K562 (cell line): Measurements from ENCODE around the gene CMIP. TPM values are rescaled to one million over a fixed set of nuclear protein-coding genes. Genes with fewer than 3 reads are reported as not detected.

Experiments used
- ATF7 ChIP-seq: fragments of 450-650 bp; IDR thresholded peaks from 2 replicates; pipeline ENCODE4 v1.7.1; 2014; ENCODE audit warnings: mild to moderate bottlenecking, moderate library complexity
- DNMT1 ChIP-seq: fragments of 450-650 bp; IDR thresholded peaks from 2 replicates; pipeline ENCODE4 v1.6.1; 2016; ENCODE audit warnings: antibody characterized with exemption, mild to moderate bottlenecking
- FOXJ2 ChIP-seq: fragments of 200-800 bp; sonication (Bioruptor generic); IDR thresholded peaks from 2 replicates; pipeline ENCODE4 v1.6.1; 2016; ENCODE audit warnings: missing genetic modification characterization, missing compliant biosample characterization
- FOXK2 ChIP-seq, 2 experiments: fragments of 450-650 bp; IDR thresholded peaks in 1 of 2; conservative IDR thresholded peaks in 1 of 2; 2 replicates each; pipeline ENCODE4 v1.6.1; 2016; ENCODE audit warnings: low read depth in 2 of 2, mild to moderate bottlenecking in 1 of 2
- HCFC1 ChIP-seq: IDR thresholded peaks from 2 replicates; pipeline ENCODE4 v1.6.1; 2012; ENCODE audit warnings: low read depth, low read length, improper control_type of control experiment
- KDM4B ChIP-seq, 2 experiments: fragments of 450-650 bp in 1 of 2; sonication (generic) in 1 of 2; IDR thresholded peaks; 2 replicates each; pipeline ENCODE4 v1.6.1; 2016 to 2017; ENCODE audit warnings: borderline replicate concordance in 2 of 2, antibody characterized with exemption in 1 of 2, low read depth in 1 of 2, mild to moderate bottlenecking in 1 of 2
- LCOR ChIP-seq: sonication (generic); formaldehyde crosslinking; IDR thresholded peaks from 2 replicates; pipeline ENCODE4 v1.8.0; 2022; ENCODE audit warnings: mild to moderate bottlenecking, missing genetic modification reagents
- MAFF ChIP-seq: IDR thresholded peaks from 2 replicates; pipeline ENCODE4 v1.6.1; 2012; ENCODE audit warnings: low read length, improper control_type of control experiment
- MBD2 ChIP-seq: sonication (generic); IDR thresholded peaks from 2 replicates; pipeline ENCODE4 v1.6.1; 2016; ENCODE audit warnings: low read depth, borderline replicate concordance
- MIER1 ChIP-seq: fragments of 450-650 bp; IDR thresholded peaks from 2 replicates; pipeline ENCODE4 v1.6.1; 2016; ENCODE audit warnings: antibody characterized with exemption, mild to moderate bottlenecking, low read depth
- NCOR1 ChIP-seq: fragments of 450-650 bp; IDR thresholded peaks from 2 replicates; pipeline ENCODE4 v1.6.1; 2016; ENCODE audit warnings: mild to moderate bottlenecking, moderate library complexity
- NFRKB ChIP-seq: fragments of 450-650 bp; IDR thresholded peaks from 2 replicates; pipeline ENCODE4 v1.6.1; 2016; ENCODE audit warnings: low read depth
- NR2C1 ChIP-seq, 2 experiments: fragments of 450-650 bp; IDR thresholded peaks; 2 replicates each; pipeline ENCODE4 v1.6.1; 2017; ENCODE audit warnings: mild to moderate bottlenecking in 2 of 2, antibody characterized with exemption in 1 of 2, inconsistent platforms in 1 of 2, missing compliant biosample characterization in 1 of 2, missing genetic modification characterization in 1 of 2
- RAD21 ChIP-seq, 2 experiments: fragments of 250-450 bp in 1 of 2; fragments of 450-650 bp in 1 of 2; sonication (Bioruptor Pico) in 1 of 2; formaldehyde crosslinking in 1 of 2; IDR thresholded peaks in 1 of 2; conservative IDR thresholded peaks in 1 of 2; 2 replicates each; pipeline versions ENCODE4 v1.4.0 to v1.8.0; 2020 to 2022; ENCODE audit warnings: mild to moderate bottlenecking in 2 of 2, moderate library complexity in 1 of 2
- RBM22 ChIP-seq: fragments of 200-400 bp; formaldehyde crosslinking; IDR thresholded peaks from 2 replicates; pipeline ENCODE4 v1.6.1; 2018; ENCODE audit warnings: low read length, low read depth; ENCODE audit not compliant: poor library complexity, severe bottlenecking
- SAFB ChIP-seq: fragments of 200-400 bp; formaldehyde crosslinking; IDR thresholded peaks from 2 replicates; pipeline ENCODE4 v1.6.1; 2017; ENCODE audit warnings: low read depth, low read length, borderline replicate concordance
- SOX6 ChIP-seq: fragments of 450-650 bp; IDR thresholded peaks from 2 replicates; pipeline ENCODE4 v1.6.1; 2014; ENCODE audit warnings: mild to moderate bottlenecking
- SPI1 ChIP-seq: IDR thresholded peaks from 2 replicates; pipeline ENCODE4 v1.6.1; 2011; ENCODE audit warnings: low read depth, low read length, control low read depth, borderline replicate concordance
- ZC3H8 ChIP-seq: fragments of 450-650 bp; IDR thresholded peaks from 2 replicates; pipeline ENCODE4 v1.6.1; 2017
- ZFX ChIP-seq: sonication (generic); formaldehyde crosslinking; IDR thresholded peaks from 2 replicates; pipeline ENCODE4 v1.8.0; 2022; ENCODE audit warnings: mild to moderate bottlenecking, missing genetic modification reagents, moderate library complexity
- ZNF133 ChIP-seq: fragments of 250-450 bp; sonication (Bioruptor Pico); IDR thresholded peaks from 2 replicates; pipeline ENCODE4 v1.4.0; 2020; ENCODE audit warnings: mild to moderate bottlenecking
- ZNF184 ChIP-seq: sonication (generic); formaldehyde crosslinking; IDR thresholded peaks from 2 replicates; pipeline ENCODE4 v1.5.0; 2020; ENCODE audit warnings: missing genetic modification reagents
- ZNF431 ChIP-seq: sonication (generic); formaldehyde crosslinking; IDR thresholded peaks from 2 replicates; pipeline ENCODE4 v1.8.0; 2022; ENCODE audit warnings: mild to moderate bottlenecking, missing genetic modification reagents
- polyA plus RNA-seq, 8 experiments: library from polyadenylated mRNA; depleted of rRNA in 4 of 8; stranded (reverse) in 5 of 8; unstranded in 3 of 8; fragments of >200 nt; fragmentation: Nextera tagmentation in 2 of 8; fragmentation: Illumina TruSeq in 1 of 8; extraction: Ambion mirVana in 2 of 8; extraction: Trizol in 1 of 8; gene quantifications; 2 replicates each; pipeline versions ENCODE4 v1.2.1 to v1.2.3, GENCODE V29; 2011 to 2014; ENCODE audit warnings: inconsistent platforms in 1 of 8, missing spikeins in 1 of 8
- total RNA-seq, 7 experiments: library from RNA; depleted of rRNA in 6 of 7; stranded (reverse); fragments of >200 nt in 6 of 7; fragmentation: Illumina TruSeq in 2 of 7; extraction: Trizol in 2 of 7; gene quantifications; 2 replicates each; pipeline versions ENCODE4 v1.2.1 to v1.2.3, GENCODE V29; 2011 to 2021; ENCODE audit warnings: low replicate concordance in 1 of 7

Gene CMIP
- total and polyA plus RNA-seq, 9 of the 15 experiments (the other 6 are each of a cell fraction or from before 2014, with no cell fraction given): 0.94 to 82.5 (median 10.3) TPM

GRCh38 chr16:81624760-81625543 is 180.3 kb downstream of the CMIP start (continued):
- TF ChIP-seq ATF7 (peak; percentile 55; the same call in 1 of the 2 replicates), NCOR1 (peak; percentile 91), DNMT1 (no peak), ZNF431 (CRISPR knock-in tag) (0 out of 2 replicates have a peak, but pooled peaks have one; percentile 21), MIER1 (0 out of 2 replicates have a peak, but pooled peaks have one; percentile 14), ZNF133 (no peak), KDM4B (IDR thresholded peaks at IDR 0.05; ENCODE audit: borderline replicate concordance in 2 of 2, low read depth in 1 of 2) (no peak), SPI1 (peak; percentile 90), RBM22 (no peak), ZC3H8 (no peak; the same call in 1 of the 2 replicates), HCFC1 (0 out of 2 replicates have a peak, but pooled peaks have one; percentile 1), NFRKB (peak; percentile 80), ZFX (CRISPR knock-in tag) (peak; percentile 73), RAD21 (CRISPR knock-in tag; conservative IDR thresholded peaks at IDR 0.05 in 1 of 2, IDR thresholded peaks at IDR 0.05 in 1 of 2) (peak; percentile 28 to 36; a peak in 2 of 4 replicates), SOX6 (peak; percentile 85), MBD2 (0 out of 2 replicates have a peak, but pooled peaks have one; percentile 51), FOXJ2 (no peak), FOXK2 (conservative IDR thresholded peaks at IDR 0.05 in 1 of 2, IDR thresholded peaks at IDR 0.05 in 1 of 2; ENCODE audit: low read depth in 2 of 2) (peak in 1 of 2 experiments; percentile 55; a peak in 2 of 4 replicates), NR2C1 (IDR thresholded peaks at IDR 0.05) (no peak), NR2C1 (tag; IDR thresholded peaks at IDR 0.05) (peak; percentile 53), ZNF184 (CRISPR knock-in tag) (no peak), SAFB (no peak), LCOR (peak; percentile 66; the same call in 1 of the 2 replicates), MAFF (no peak)
